GM18907 (cell line): Measurements from ENCODE around the gene MTHFD1L.

Experiments used
- ATAC-seq: cut with Tn5 transposase; IDR thresholded peaks from one replicate; pipeline ENCODE4 v1.9.1; 2021; ENCODE audit warnings: mild to moderate bottlenecking, moderate library complexity; ENCODE audit not compliant: unreplicated experiment

The MTHFD1L gene

DNA sequence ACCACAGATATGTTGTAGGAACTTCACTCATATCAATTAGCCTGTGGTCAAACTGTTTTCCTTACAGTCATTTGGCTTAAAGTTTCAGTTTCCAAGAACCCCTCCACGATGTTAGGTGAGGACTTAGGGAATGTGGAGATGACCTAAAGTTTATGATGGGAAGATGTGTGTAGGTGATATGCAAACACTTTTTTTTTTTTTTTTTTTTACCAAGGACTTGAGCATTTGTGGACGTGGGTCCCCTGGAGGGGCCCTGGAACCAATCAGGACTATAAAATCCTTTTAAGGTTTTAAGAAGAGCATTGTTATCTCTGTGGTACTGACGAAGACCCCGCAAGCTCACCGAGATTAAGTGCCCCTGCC is 478 bp upstream of the MTHFD1L start:
- no peak for ATAC-seq

DNA sequence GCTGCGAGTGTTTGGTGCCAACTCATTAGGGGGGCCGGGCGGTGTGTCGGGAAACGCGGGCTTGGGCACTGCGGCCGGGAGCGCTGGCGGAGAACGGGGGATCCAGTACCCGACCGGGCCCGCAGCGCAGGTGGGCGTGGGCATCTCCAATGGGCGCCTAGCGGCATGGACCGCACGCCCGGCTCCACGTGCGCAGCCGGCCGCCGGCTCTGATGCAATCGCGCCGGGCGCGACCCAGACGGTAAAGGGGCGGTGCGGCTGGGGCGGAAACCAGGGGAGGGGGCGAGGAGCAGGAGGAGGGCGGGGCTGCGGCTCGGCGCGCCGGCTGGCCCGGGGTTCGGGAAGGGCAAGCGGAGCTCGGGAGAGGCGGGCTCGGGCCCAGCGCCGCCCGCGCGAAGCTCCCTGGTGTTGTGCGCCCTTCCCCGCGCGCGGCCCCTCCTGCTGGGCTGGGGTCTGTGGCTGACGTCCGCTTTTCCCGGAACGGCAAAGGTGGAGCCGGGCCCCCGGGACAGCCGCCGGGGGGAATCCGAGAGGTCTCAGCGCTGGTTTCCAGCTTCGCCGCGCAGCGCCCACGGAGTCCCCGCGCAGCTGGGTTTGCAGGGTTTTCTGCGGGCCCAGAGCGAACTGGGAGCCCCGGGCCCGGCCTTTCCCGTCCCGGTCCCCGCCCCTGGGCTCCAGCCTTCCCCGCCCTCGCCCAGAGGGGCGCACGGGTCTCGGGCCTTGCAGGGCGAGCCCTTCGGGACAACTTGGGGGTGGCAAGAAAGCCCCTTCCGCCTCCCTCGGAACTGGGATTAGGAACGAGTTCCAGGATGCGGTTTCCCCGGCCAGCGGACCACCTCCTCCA is 867 bp downstream of the MTHFD1L start:
- peak; percentile 85 for ATAC-seq

GRCh38 chr6:150866991-150867501 is 1.5 kb downstream of the MTHFD1L start:
- ATAC-seq = no peak

- ATAC-seq = no peak
Measured at GRCh38 chr6:150868759-150869158, 3.3 kb downstream of the MTHFD1L start.

DNA sequence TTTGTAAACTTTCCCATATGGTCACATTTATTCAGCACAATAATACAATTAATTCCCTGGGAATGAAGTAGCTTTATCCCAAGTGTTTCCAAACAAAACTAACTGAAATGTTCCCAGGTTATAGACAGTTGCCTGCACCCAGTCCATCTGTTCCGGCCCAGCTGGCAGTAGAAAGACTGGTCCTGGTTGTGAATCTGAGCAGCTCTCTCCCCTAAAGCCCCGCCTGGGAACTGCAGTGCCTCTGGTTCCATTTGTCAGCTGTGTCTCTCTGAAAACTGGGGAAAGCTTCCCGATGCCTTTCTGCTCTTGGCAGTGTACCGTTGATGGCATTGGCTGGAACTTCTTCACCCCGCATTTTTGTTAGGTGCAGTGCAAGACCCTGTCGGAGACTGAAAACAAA is 8.7 kb downstream of the MTHFD1L start:
- no peak for ATAC-seq

- ATAC-seq = no peak
Measured at GRCh38 chr6:150875841-150876240, 10.3 kb downstream of the MTHFD1L start.

GRCh38 chr6:150876598-150876997 is 11.1 kb downstream of the MTHFD1L start:
- ATAC-seq = no peak

DNA sequence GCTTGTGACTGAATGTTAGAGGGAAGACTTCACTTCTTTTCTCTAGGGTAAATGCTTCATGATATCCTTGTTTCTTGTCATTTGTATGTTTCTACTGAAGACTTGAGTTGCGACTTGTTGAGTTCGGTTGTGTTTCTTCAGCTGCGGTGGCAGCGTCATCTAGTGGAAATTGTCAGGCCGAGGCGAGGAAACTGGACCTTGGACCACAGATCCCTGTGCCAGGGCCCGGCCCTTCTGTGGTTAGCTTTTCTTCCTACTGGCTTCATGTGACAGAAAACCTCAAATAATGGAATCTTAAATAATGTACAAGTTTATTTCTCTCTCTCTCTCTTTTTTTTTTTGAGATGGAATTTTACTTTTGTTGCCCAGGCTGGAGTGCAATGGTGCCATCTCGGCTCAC is 12.4 kb downstream of the MTHFD1L start:
- no peak for ATAC-seq

DNA sequence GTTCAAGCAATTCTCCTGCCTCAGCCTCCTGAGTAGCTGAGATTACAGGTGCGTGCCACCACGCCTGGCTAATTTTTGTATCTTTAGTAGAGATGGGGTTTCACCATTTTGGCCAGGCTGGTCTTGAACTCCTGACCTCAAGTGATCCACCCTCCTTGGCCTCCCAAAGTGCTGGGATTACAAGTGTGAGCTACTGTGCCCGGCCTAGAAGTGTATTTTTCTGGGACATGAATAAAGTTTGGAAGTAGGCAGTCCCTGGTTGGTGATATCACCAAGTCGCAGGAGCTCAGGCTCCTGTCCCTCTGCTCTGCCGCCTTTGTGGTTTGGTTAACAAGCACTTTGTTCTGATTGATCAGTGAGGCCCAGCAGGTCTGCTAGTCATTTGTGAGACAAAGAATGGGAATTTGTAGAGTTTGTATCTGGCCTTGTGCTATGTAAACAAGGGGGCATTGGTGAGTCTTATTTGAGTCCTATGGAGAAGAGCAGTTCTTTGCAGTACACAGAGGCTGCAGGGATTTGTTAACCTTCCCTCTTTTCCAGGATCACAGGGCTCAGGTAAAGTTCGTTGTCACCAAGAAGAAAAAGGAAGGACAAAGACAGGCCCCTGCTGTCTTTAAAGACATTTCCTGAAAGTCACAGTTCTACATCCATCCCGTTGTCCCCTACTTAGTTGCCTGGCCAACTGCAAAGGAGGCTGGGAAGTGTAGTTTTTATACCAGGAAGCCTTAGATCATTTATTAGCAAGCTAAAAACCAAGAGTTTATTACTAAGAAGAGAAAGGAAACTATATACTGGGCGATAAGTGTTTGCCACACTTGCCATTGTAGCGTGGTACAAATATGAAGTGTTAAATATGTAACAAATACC is 13.1 kb downstream of the MTHFD1L start:
- ATAC-seq = no peak

- no peak for ATAC-seq
Measured at GRCh38 chr6:150880336-150880735, 14.8 kb downstream of the MTHFD1L start.

DNA sequence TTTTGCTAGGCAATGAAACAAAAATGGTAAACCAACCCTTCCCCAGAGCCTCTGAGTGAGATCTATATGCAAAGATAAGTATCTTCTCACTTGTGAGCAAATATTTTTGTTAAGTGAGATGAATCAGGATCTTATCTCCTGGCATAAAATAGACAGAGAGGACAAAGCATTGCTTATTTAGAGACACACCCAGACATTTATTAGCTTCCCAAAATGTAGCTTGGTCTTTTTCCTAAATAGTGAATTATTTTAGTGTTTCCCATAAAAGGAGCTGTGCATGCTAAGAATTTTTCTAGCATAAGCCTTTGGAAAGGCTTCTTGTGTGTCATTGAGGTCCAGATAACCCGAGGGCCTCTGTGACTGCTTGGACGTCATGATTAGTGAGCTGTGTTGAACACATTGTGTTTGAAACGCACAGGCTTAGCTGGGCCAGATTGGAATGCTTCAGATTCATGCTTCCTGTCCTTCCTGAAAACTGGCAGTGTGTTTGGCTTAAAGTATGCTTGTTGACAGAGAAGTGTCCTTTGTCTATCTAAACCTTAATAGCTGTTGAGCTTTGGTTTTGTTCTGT is 16.5 kb downstream of the MTHFD1L start:
- no peak for ATAC-seq

DNA sequence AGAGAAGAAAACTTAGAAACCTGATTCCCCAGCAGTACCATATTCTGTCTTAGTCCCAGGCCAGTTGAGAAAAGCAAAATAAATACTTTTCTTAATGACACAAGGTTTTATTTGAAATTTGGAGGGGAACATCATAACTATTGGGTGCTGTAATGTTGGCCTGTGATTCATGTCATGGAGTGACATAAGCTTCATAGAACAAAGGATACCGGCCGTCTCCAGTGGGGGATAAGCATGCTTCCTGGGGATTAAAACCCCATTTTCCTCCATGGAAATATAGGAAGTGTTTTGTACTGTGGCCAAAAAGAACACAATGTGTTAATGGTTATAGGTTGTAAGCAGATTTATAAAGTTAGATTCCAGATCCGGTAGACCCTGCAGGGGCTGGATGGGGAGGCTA is 18.0 kb downstream of the MTHFD1L start:
- no peak for ATAC-seq

GRCh38 chr6:150886155-150886554 is 20.7 kb downstream of the MTHFD1L start:
- no peak for ATAC-seq

GRCh38 chr6:150887978-150888563 is 22.6 kb downstream of the MTHFD1L start:
- ATAC-seq = no peak

GRCh38 chr6:150890346-150890745 is 24.8 kb downstream of the MTHFD1L start:
- ATAC-seq = no peak

DNA sequence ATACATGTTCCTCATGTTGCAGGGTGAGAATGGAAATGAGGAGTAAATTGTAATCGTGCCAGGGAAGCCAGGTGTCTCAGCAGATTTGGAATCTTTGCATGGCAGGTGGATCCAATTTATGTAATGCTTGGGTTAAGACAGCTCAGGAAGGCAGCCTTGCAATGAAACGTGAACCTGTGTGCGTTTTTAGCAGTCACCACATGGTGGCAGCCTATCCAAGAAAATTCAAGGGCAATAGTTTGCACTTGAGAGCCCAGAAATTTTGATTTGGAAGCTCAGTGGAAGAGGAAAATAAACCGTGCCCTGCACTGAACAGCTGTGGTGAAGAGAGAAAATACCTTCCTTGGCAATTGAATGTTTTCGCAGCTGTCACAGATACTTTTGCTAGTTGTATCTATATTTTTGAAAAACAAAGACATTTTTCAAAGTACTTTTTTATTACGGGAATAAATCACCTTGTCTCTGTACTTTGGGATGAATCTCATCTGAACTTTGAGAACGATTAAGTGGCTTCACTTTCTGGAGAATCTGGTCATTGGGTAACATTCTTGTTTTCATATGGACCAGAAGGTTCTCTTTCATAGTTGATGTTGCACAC is 26.5 kb downstream of the MTHFD1L start:
- ATAC-seq = peak; percentile 43

GRCh38 chr6:150894191-150894744 is 28.8 kb downstream of the MTHFD1L start:
- no peak for ATAC-seq

- peak; percentile 68 for ATAC-seq
Measured at GRCh38 chr6:150894935-150895552, 29.5 kb downstream of the MTHFD1L start.

GRCh38 chr6:150895928-150896632 is 30.6 kb downstream of the MTHFD1L start:
- no peak for ATAC-seq
